Measurements from ENCODE around the gene MFAP3. TPM values are rescaled to one million over a fixed set of nuclear protein-coding genes. Genes with fewer than 3 reads are reported as not detected.

Gene MFAP3
- polyA plus RNA-seq, 2 of the 4 experiments (the other 2 are of a cell fraction): 25.1 to 38.9 TPM

GRCh38 chr5:154084062-154084639, 45.4 kb downstream of the MFAP3 start:
- H3K27ac ChIP-seq: no peak overlapping the region
- no peaks in the 10 kb centered on the region for H3K9me3 ChIP-seq
- no peak for DNase-seq (ENCODE audit: low read depth in 1 of 2, low spot score in 1 of 2)
- H3K4me2 ChIP-seq: no peak overlapping the region
- ChIA-PET CTCF (interaction anchor here (0.8 kb wide), 1 partner anchor 12 kb away, joined by 4 read pairs; no protein-coding TSS in a partner anchor), POLR2A (no interaction called here)
- 63% methylated on average over 5 of the region's 5 CpGs for WGBS (ENCODE audit: missing lambda C conversion rate)
- H3K4me3 ChIP-seq: no peak overlapping the region
- H3K4me1 ChIP-seq: peaks cover 7% of the 10 kb centered on the region; the same call in 2 of the 3 replicates
- FAIRE-seq: no peak
- TF ChIP-seq CBX8 (IDR thresholded peaks at IDR 0.05) (no peak), CTCF (IDR thresholded peaks at IDR 0.05) (no peak), POLR2A (IDR thresholded peaks at IDR 0.05; ENCODE audit: low read length) (no peak), RFX5 (IDR thresholded peaks at IDR 0.05) (no peak), CHD2 (IDR thresholded peaks at IDR 0.05; ENCODE audit: low read length, partially characterized antibody) (no peak), USF2 (IDR thresholded peaks at IDR 0.05) (no peak), PHF8 (IDR thresholded peaks at IDR 0.05; ENCODE audit: borderline replicate concordance, low read depth) (no peak), GATA3 (IDR thresholded peaks at IDR 0.05; ENCODE audit: borderline replicate concordance) (no peak), MAX (IDR thresholded peaks at IDR 0.05) (no peak), E2F6 (IDR thresholded peaks at IDR 0.05; ENCODE audit: borderline replicate concordance, low read depth) (no peak), HES2 (IDR thresholded peaks at IDR 0.05) (no peak)
- ATAC-seq: no peak

- POLR2A ChIA-PET: no interaction called here
- Histone ChIP-seq H3K9me3 (no peaks in the 10 kb centered on the region), H3K4me2 (no peak overlapping the region), H3K27ac (no peak overlapping the region), H3K4me1 (peaks cover 7% of the 10 kb centered on the region; the same call in 2 of the 3 replicates), H3K4me3 (no peak overlapping the region)
- ATAC-seq (no peak), FAIRE-seq (no peak), DNase-seq (ENCODE audit: low read depth in 1 of 2, low spot score in 1 of 2) (no peak)
- WGBS (ENCODE audit: missing lambda C conversion rate): 66% methylated on average over 3 of the region's 3 CpGs
- TF ChIP-seq HMGXB4 (CRISPR knock-in tag; IDR thresholded peaks at IDR 0.05; ENCODE audit: borderline replicate concordance) (no peak), RFX5 (IDR thresholded peaks at IDR 0.05) (no peak), MYC (IDR thresholded peaks at IDR 0.05; ENCODE audit: borderline replicate concordance, low read length) (no peak), TP53 (CRISPR knock-in tag; IDR thresholded peaks at IDR 0.05) (no peak), NPAS2 (CRISPR knock-in tag; IDR thresholded peaks at IDR 0.05; ENCODE audit: borderline replicate concordance) (no peak), HDAC2 (IDR thresholded peaks at IDR 0.05) (no peak), RARB (CRISPR knock-in tag; IDR thresholded peaks at IDR 0.05) (no peak), KDM1A (IDR thresholded peaks at IDR 0.05; ENCODE audit: low read depth) (no peak), HEYL (CRISPR knock-in tag; IDR thresholded peaks at IDR 0.05) (no peak)
- CTCF ChIA-PET: interaction anchor here (0.7 to 2.0 kb wide), 4 partner anchors 12 to 435 kb away, joined by 3 to 9 read pairs (median 4); no protein-coding TSS in a partner anchor
These were observed 47.4 kb downstream of the MFAP3 start for GRCh38 chr5:154086146-154086545.
